Measurements from ENCODE around the gene FAM163A.

The FAM163A gene

GRCh38 chr1:179744401-179745130 lies 1.5 kb downstream of the FAM163A start:
- intact Hi-C loops (cut with DNase I; ENCODE audit: low total_unique reads), result no loop called here
- no peak overlapping the region for H3K27ac ChIP-seq
- no peak overlapping the region for H3K4me3 ChIP-seq
- H3K4me1 ChIP-seq, result peaks cover 0 to 24% (median 17%) of the 10 kb centered on the region in 4 donors
- no peak for TF ChIP-seq CTCF (IDR thresholded peaks at IDR 0.05)
- DNase-seq, result no peak
- peaks cover 0 to 55% of the 10 kb centered on the region in 2 donors for H3K27me3 ChIP-seq
- no peaks in the 10 kb centered on the region for H3K36me3 ChIP-seq
- H3K9me3 ChIP-seq, result no peaks in the 10 kb centered on the region

GRCh38 chr1:179745131-179745611 lies 2.1 kb downstream of the FAM163A start:
- no peak for TF ChIP-seq CTCF (IDR thresholded peaks at IDR 0.05)
- intact Hi-C loops (cut with DNase I; ENCODE audit: low total_unique reads), result no loop called here
- H3K27me3 ChIP-seq, result peaks cover 0 to 55% of the 10 kb centered on the region in 2 donors
- no peak for DNase-seq
- no peaks in the 10 kb centered on the region for H3K36me3 ChIP-seq
- no peak overlapping the region for H3K4me3 ChIP-seq
- H3K9me3 ChIP-seq, result no peaks in the 10 kb centered on the region
- H3K27ac ChIP-seq, result no peak overlapping the region
- peaks cover 0 to 24% (median 17%) of the 10 kb centered on the region in 4 donors for H3K4me1 ChIP-seq

- Histone ChIP-seq H3K36me3 (no peaks in the 10 kb centered on the region), H3K9me3 (no peaks in the 10 kb centered on the region), H3K4me1 (peaks cover 0 to 24% (median 17%) of the 10 kb centered on the region in 4 donors), H3K27me3 (peaks cover 0 to 55% of the 10 kb centered on the region in 2 donors), H3K27ac (no peak overlapping the region), H3K4me3 (no peak overlapping the region)
- TF ChIP-seq CTCF (IDR thresholded peaks at IDR 0.05), result no peak
- intact Hi-C loops (cut with DNase I; ENCODE audit: low total_unique reads), result no loop called here
- DNase-seq, result no peak
Measured at GRCh38 chr1:179745743-179746142, 2.7 kb downstream of the FAM163A start.

- no peak for DNase-seq
- H3K4me1 ChIP-seq, result peaks cover 0 to 20% (median 16%) of the 10 kb centered on the region in 4 donors
- TF ChIP-seq CTCF (IDR thresholded peaks at IDR 0.05), result no peak
- no peak overlapping the region for H3K4me3 ChIP-seq
- intact Hi-C loops (cut with DNase I; ENCODE audit: low total_unique reads), result no loop called here
- peaks cover 0 to 40% of the 10 kb centered on the region in 2 donors for H3K27me3 ChIP-seq
- no peaks in the 10 kb centered on the region for H3K36me3 ChIP-seq
- peaks cover 0 to 7% (median 0%) of the 10 kb centered on the region in 3 donors for H3K9me3 ChIP-seq
- no peak overlapping the region for H3K27ac ChIP-seq
Measured at GRCh38 chr1:179747611-179748010, 4.5 kb downstream of the FAM163A start.

GRCh38 chr1:179748772-179749171 lies 5.7 kb downstream of the FAM163A start:
- peaks cover 0 to 29% of the 10 kb centered on the region in 2 donors for H3K27me3 ChIP-seq
- no peak for TF ChIP-seq CTCF (IDR thresholded peaks at IDR 0.05)

More at GRCh38 chr1:179748772-179749171, 5.7 kb downstream of the FAM163A start:
- H3K27ac ChIP-seq, result no peak overlapping the region
- no peak overlapping the region for H3K4me3 ChIP-seq
- intact Hi-C loops (cut with DNase I; ENCODE audit: low total_unique reads), result no loop called here
- H3K4me1 ChIP-seq, result peaks cover 0 to 9% (median 4%) of the 10 kb centered on the region in 4 donors
- DNase-seq, result no peak
- peaks cover 0 to 7% (median 0%) of the 10 kb centered on the region in 3 donors for H3K9me3 ChIP-seq
- no peaks in the 10 kb centered on the region for H3K36me3 ChIP-seq
